DOHH2 (cell line): ENCODE results near the gene CFAP77.

Source experiments
- H3F3A ChIP-seq: fragments of 200-600 bp; sonication (generic), shearing (Covaris generic); 2 replicates; pipeline ENCODE4 v1.6.0; 2016; ENCODE audit warnings: antibody characterized with exemption, mild to moderate bottlenecking; ENCODE audit not compliant: control insufficient read depth, insufficient read depth
- H3K27ac ChIP-seq: fragments of 200-600 bp; sonication (generic); 2 replicates; pipeline ENCODE4 v1.5.1; 2014; ENCODE audit warnings: low read depth, mild to moderate bottlenecking, low read length, moderate library complexity
- H3K27me3 ChIP-seq: fragments of 200-600 bp; sonication (generic); 2 replicates; pipeline ENCODE4 v1.6.1; 2014; ENCODE audit warnings: mild to moderate bottlenecking, low read length, mixed read lengths; ENCODE audit not compliant: control insufficient read depth
- H3K36me3 ChIP-seq: fragments of 200-600 bp; sonication (generic); 2 replicates; pipeline ENCODE4 v1.6.1; 2014; ENCODE audit warnings: mild to moderate bottlenecking, low read length, moderate library complexity, mixed read lengths; ENCODE audit not compliant: control insufficient read depth
- H3K4me1 ChIP-seq: fragments of 200-600 bp; sonication (generic); 2 replicates; pipeline ENCODE4 v1.6.1; 2014; ENCODE audit warnings: mild to moderate bottlenecking, low read length, mixed read lengths; ENCODE audit not compliant: control insufficient read depth
- H3K4me2 ChIP-seq: fragments of 200-600 bp; sonication (generic); 2 replicates; pipeline ENCODE4 v1.6.0; 2014; ENCODE audit warnings: mild to moderate bottlenecking, low read length, moderate library complexity
- H3K4me3 ChIP-seq: fragments of 200-600 bp; sonication (generic); 2 replicates; pipeline ENCODE4 v1.5.1; 2014; ENCODE audit warnings: mild to moderate bottlenecking, low read length, mixed read lengths
- H3K79me2 ChIP-seq: fragments of 200-600 bp; sonication (generic); 2 replicates; pipeline ENCODE4 v1.6.1; 2014; ENCODE audit warnings: mild to moderate bottlenecking, low read length, mixed read lengths; ENCODE audit not compliant: control insufficient read depth
- H3K9me2 ChIP-seq: fragments of 200-600 bp; sonication (generic); replicated peaks from 2 replicates; pipeline ENCODE4 v1.6.1; 2014; ENCODE audit warnings: mild to moderate bottlenecking, low read length, mixed read lengths; ENCODE audit not compliant: control insufficient read depth
- H3K9me3 ChIP-seq: fragments of 200-600 bp; sonication (generic); 2 replicates; pipeline ENCODE4 v1.6.1; 2014; ENCODE audit warnings: antibody characterized with exemption, low read length, mixed read lengths; ENCODE audit not compliant: control insufficient read depth, insufficient read depth
- H4K20me1 ChIP-seq: fragments of 200-600 bp; sonication (generic); 2 replicates; pipeline ENCODE4 v1.6.0; 2014; ENCODE audit warnings: low read depth, mild to moderate bottlenecking, antibody characterized with exemption, low read length, moderate library complexity; ENCODE audit not compliant: control insufficient read depth, insufficient read depth
- CTCF ChIP-seq: fragments of 200-600 bp; sonication (generic); IDR thresholded peaks from one replicate; pipeline ENCODE4 v1.5.1; 2014; ENCODE audit warnings: antibody characterized with exemption, mild to moderate bottlenecking, low read depth, low read length; ENCODE audit not compliant: poor library complexity, severe bottlenecking
- EZH2phosphoT487 ChIP-seq: fragments of 200-600 bp; sonication (generic); IDR thresholded peaks from 2 replicates; pipeline ENCODE4 v1.6.1; 2017; ENCODE audit warnings: borderline replicate concordance, mild to moderate bottlenecking, antibody characterized with exemption, low read length, moderate library complexity, mixed read lengths

Gene CFAP77

DNA sequence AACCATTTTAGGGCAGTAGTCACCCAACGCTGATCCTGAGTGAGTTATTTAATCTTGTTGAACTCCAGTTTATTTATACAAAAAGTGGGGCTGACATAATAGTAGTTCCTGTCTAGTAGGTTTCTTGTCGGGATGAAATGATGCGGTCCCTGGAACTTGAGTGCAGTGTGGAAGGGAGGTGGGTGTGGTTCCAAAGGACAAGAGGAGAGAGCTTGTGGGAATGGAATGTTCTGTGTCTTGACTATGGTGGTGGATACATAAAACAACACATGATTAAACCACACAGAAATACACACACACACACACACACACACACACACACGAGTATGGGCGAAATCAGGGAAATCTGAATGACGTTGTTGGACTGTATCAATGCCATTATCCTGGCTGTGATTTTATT, 106.3 kb downstream of the CFAP77 start:
- H3K9me3 ChIP-seq = no peaks in the 10 kb centered on the region
- no peaks in the 10 kb centered on the region for H3K79me2 ChIP-seq
- no peaks in the 10 kb centered on the region for H4K20me1 ChIP-seq
- no peak for TF ChIP-seq CTCF
- TF ChIP-seq EZH2phosphoT487 = no peak
- no peak overlapping the region for H3K4me3 ChIP-seq
- H3K4me1 ChIP-seq = no peaks in the 10 kb centered on the region
- H3K4me2 ChIP-seq = no peak overlapping the region
- no peaks in the 10 kb centered on the region for H3K27me3 ChIP-seq
- H3F3A ChIP-seq = no peaks in the 10 kb centered on the region
- no peaks in the 10 kb centered on the region for H3K9me2 ChIP-seq
- no peaks in the 10 kb centered on the region for H3K36me3 ChIP-seq
- H3K27ac ChIP-seq = no peak overlapping the region

GRCh38 chr9:132516911-132517310, 106.9 kb downstream of the CFAP77 start:
- H3K4me2 ChIP-seq = no peak overlapping the region
- H3K36me3 ChIP-seq = no peaks in the 10 kb centered on the region
- H3K4me1 ChIP-seq = no peaks in the 10 kb centered on the region
- no peak overlapping the region for H3K27ac ChIP-seq
- no peaks in the 10 kb centered on the region for H3K9me3 ChIP-seq
- H3K4me3 ChIP-seq = no peak overlapping the region
- TF ChIP-seq EZH2phosphoT487 (no peak), CTCF (no peak)
- no peaks in the 10 kb centered on the region for H4K20me1 ChIP-seq
- H3K27me3 ChIP-seq = no peaks in the 10 kb centered on the region
- H3F3A ChIP-seq = no peaks in the 10 kb centered on the region
- H3K79me2 ChIP-seq = no peaks in the 10 kb centered on the region
- no peaks in the 10 kb centered on the region for H3K9me2 ChIP-seq

GRCh38 chr9:132517815-132518550, 108.0 kb downstream of the CFAP77 start:
- H3K9me2 ChIP-seq = no peaks in the 10 kb centered on the region

More at GRCh38 chr9:132517815-132518550, 108.0 kb downstream of the CFAP77 start:
- no peaks in the 10 kb centered on the region for H4K20me1 ChIP-seq
- H3K4me2 ChIP-seq = no peak overlapping the region
- H3K4me3 ChIP-seq = no peak overlapping the region
- no peaks in the 10 kb centered on the region for H3K27me3 ChIP-seq
- H3K27ac ChIP-seq = no peak overlapping the region
- TF ChIP-seq CTCF (no peak), EZH2phosphoT487 (no peak)
- no peaks in the 10 kb centered on the region for H3K79me2 ChIP-seq
- H3K9me3 ChIP-seq = no peaks in the 10 kb centered on the region
- H3K36me3 ChIP-seq = no peaks in the 10 kb centered on the region
- H3K4me1 ChIP-seq = no peaks in the 10 kb centered on the region
- H3F3A ChIP-seq = no peaks in the 10 kb centered on the region
